ENCODE measurements around the gene TRIM25. TPM values are rescaled to one million over a fixed set of nuclear protein-coding genes. Genes with fewer than 3 reads are reported as not detected.
A peak's percentile ranks its signal among the peaks of the same experiment; 100 is the strongest.

The TRIM25 gene
- total and polyA plus RNA-seq, 2 of the 8 experiments (the other 6 are each of a cell fraction or from before 2014, with no cell fraction given) = 16.6 to 38.9 TPM

- WGBS, 2 experiments (ENCODE audit: extremely low coverage in 1 of 2, insufficient coverage in 1 of 2, insufficient read length in 1 of 2, insufficient replicate concordance in 2 of 2, low coverage in 1 of 2, low lambda C conversion rate in 2 of 2, missing lambda C conversion rate in 1 of 2) = 51% methylated on average over 2 of the region's 2 CpGs; no CpG with 5 or more reads in 1 of the 2 experiments
- H3K9me3 ChIP-seq (ENCODE audit: insufficient read depth in 2 of 2, low read depth in 1 of 2, low read length in 1 of 2) = peaks cover 25% of the 10 kb centered on the region in 2 experiments
- no peak overlapping the region for H3K9ac ChIP-seq (replicated peaks in 1 of 4; ENCODE audit: extremely low read depth in 1 of 4, low read depth in 3 of 4, low read length in 3 of 4)
- H3K18ac ChIP-seq (ENCODE audit: extremely low read depth, low read length) = no peak overlapping the region
- peak overlapping the region in 1 of 2 experiments; percentile 6; a peak in 3 of 4 replicates for H3K4me2 ChIP-seq (ENCODE audit: insufficient read depth in 1 of 2, low read depth in 2 of 2, low read length in 2 of 2)
- H3K56ac ChIP-seq (replicated peaks; ENCODE audit: insufficient read length, low read depth, low read length) = no peak overlapping the region
- peaks cover 3 to 12% (median 6%) of the 10 kb centered on the region in 4 experiments; a peak in 5 of 7 replicates for H3K4me1 ChIP-seq (replicated peaks in 1 of 4; ENCODE audit: control insufficient read depth in 3 of 4, insufficient read depth in 4 of 4, low read length in 3 of 4)
- H4K8ac ChIP-seq (ENCODE audit: extremely low read depth, insufficient read depth, low read length) = no peak overlapping the region
- no peak overlapping the region; the same call in 1 of the 2 replicates for H2BK5ac ChIP-seq (ENCODE audit: low read depth, low read length)
- no peak overlapping the region for H3K14ac ChIP-seq (ENCODE audit: insufficient read length)
- H3K36me3 ChIP-seq (ENCODE audit: control insufficient read depth in 2 of 4, insufficient read depth in 4 of 4, low read length in 3 of 4) = no peaks in the 10 kb centered on the region; a peak in 2 of 8 replicates
- peak overlapping the region; percentile 7; the same call in 1 of the 2 replicates for H3K27ac ChIP-seq (ENCODE audit: low read depth, low read length)
- H3K79me2 ChIP-seq (ENCODE audit: control insufficient read depth in 1 of 2, insufficient read depth in 2 of 2, low read length in 2 of 2) = no peaks in the 10 kb centered on the region
- peak overlapping the region in 1 of 4 experiments; percentile 30; a peak in 1 of 8 replicates for H3K4me3 ChIP-seq (ENCODE audit: extremely low read depth in 1 of 4, insufficient read depth in 2 of 4, low read depth in 3 of 4, low read length in 4 of 4)
- no peaks in the 10 kb centered on the region for H3K23me2 ChIP-seq (ENCODE audit: low read depth, low read length)
- H3K79me1 ChIP-seq (ENCODE audit: low read depth, low read length) = no peaks in the 10 kb centered on the region
- no peak overlapping the region for H2AFZ ChIP-seq (ENCODE audit: low read length)
- FAIRE-seq (no peak), DNase-seq (ENCODE audit: low read depth in 1 of 2, low spot score in 2 of 2) (no peak)
- no peak overlapping the region for H2AK5ac ChIP-seq (ENCODE audit: low read depth, low read length)
- H2BK20ac ChIP-seq (ENCODE audit: low read length) = no peak overlapping the region
- no peaks in the 10 kb centered on the region for H4K20me1 ChIP-seq (replicated peaks in 1 of 2; ENCODE audit: control insufficient read depth in 1 of 2, insufficient read depth in 2 of 2, low read length in 2 of 2)
- no peak overlapping the region for H2BK12ac ChIP-seq (ENCODE audit: low read depth, low read length)
- H3K23ac ChIP-seq (ENCODE audit: insufficient read length) = no peak overlapping the region
- no peaks in the 10 kb centered on the region for H3K27me3 ChIP-seq (replicated peaks in 1 of 4; ENCODE audit: control insufficient read depth in 3 of 4, extremely low read depth in 1 of 4, insufficient read depth in 3 of 4, low read length in 3 of 4)
- peak overlapping the region; percentile 90 for H4K5ac ChIP-seq (ENCODE audit: insufficient read length, low read depth, low read length)
- POLR2A ChIA-PET (ENCODE audit: partially characterized antibody) = no interaction called here
- no peak overlapping the region for H2BK15ac ChIP-seq (ENCODE audit: low read length)
- CTCF ChIA-PET (ENCODE audit: partially characterized antibody) = interaction anchor here (0.9 to 1.8 kb wide), 3 partner anchors 13 to 36 kb away, joined by 3 to 7 read pairs (median 3); no protein-coding TSS in a partner anchor
- H2BK120ac ChIP-seq (replicated peaks; ENCODE audit: low read depth, low read length) = peak overlapping the region; percentile 96
- no peak overlapping the region for H3K4ac ChIP-seq (replicated peaks; ENCODE audit: insufficient read length, low read depth, low read length)
- no peak overlapping the region for H4K91ac ChIP-seq (replicated peaks; ENCODE audit: insufficient read length, low read length)
- TF ChIP-seq BRCA1 (IDR thresholded peaks at IDR 0.05; ENCODE audit: low read depth, low read length) (no peak), JUN (IDR thresholded peaks at IDR 0.05; ENCODE audit: low read depth, low read length) (no peak), HDAC6 (IDR thresholded peaks at IDR 0.05; ENCODE audit: low read depth, low read length) (no peak), NRF1 (IDR thresholded peaks at IDR 0.05; ENCODE audit: low read depth, low read length) (no peak), KDM4A (IDR thresholded peaks at IDR 0.05; ENCODE audit: low read depth, low read length, severe bottlenecking) (no peak), PHF8 (conservative IDR thresholded peaks at IDR 0.05; ENCODE audit: low read depth, low read length) (no peak), SAP30 (IDR thresholded peaks at IDR 0.05; ENCODE audit: insufficient read depth, insufficient replicate concordance, low read length) (no peak), POLR2A (IDR thresholded peaks at IDR 0.05; ENCODE audit: control extremely low read depth in 1 of 2, low read depth in 2 of 2, low read length in 2 of 2) (no peak), ASH2L (IDR thresholded peaks at IDR 0.05; ENCODE audit: low read length) (no peak), EGR1 (IDR thresholded peaks at IDR 0.05; ENCODE audit: borderline replicate concordance, low read depth, low read length) (no peak), BACH1 (IDR thresholded peaks at IDR 0.05; ENCODE audit: low read length) (no peak), JUND (IDR thresholded peaks at IDR 0.05; ENCODE audit: low read length) (no peak), GTF2F1 (IDR thresholded peaks at IDR 0.05; ENCODE audit: borderline replicate concordance, low read depth, low read length) (no peak), CBX5 (IDR thresholded peaks at IDR 0.05; ENCODE audit: low read depth, low read length) (no peak), SIN3A (conservative IDR thresholded peaks at IDR 0.05 in 1 of 2, IDR thresholded peaks at IDR 0.05 in 1 of 2; ENCODE audit: low read depth in 1 of 2, low read length in 2 of 2) (no peak)
Observed at GRCh38 chr17:56926704-56927103, 12.9 kb upstream of the TRIM25 start.

Measured in H1 (cell line).